Limb (tissue), 2 donors: ENCODE results near the gene ANKRD6.
"Not testable (repeated sequence)": the region's sequence is repeated elsewhere in the genome, so short reads cannot be mapped to it uniquely, and the experiment has no call there.

Experiments
- DNase-seq, 2 donors: peaks; one replicate each; pipeline ENCODE4 v3.0.0-alpha.2; 2016; ENCODE audit errors: extremely low spot score in 2 of 2

Gene ANKRD6

DNA sequence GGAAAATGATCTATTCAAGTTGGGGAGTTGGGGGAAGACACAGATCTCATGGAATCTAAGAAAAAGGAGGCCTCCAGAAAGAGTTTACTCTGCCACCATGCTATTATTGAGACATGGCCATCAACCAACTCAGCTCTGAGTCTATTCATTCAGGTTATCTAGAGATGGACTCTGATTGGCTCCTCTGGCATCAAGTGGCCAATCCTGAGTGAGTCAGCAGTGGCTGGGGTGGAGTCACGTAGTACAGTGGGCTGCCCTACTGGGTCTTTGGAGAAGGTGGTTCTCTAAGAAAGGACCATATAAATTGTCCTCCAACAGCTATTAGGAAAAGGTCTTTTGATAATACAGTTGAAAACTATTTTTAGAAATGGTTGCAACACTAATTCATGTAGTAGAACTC, 163.5 kb downstream of the ANKRD6 start:
- DNase-seq, result no peak

DNA sequence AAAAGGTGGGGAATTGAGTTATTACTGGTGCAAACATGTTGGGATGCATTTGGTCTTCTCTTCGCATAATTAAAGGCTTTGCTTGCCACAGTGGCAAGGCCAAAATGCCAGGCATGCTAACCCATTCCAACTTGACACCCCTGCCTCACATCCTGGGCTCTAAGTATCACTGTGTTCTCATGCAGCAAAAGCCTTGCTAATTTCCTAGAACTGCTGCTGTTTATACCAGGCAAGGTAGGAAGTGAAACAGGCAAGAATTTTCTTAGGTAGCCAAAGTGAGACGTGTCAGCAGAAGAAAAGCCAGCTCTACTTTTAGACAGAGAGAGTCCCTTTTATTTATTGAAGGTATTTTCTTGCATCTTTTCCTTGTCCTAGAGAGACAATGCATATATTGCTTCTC, 164.4 kb downstream of the ANKRD6 start:
- no peak for DNase-seq

DNA sequence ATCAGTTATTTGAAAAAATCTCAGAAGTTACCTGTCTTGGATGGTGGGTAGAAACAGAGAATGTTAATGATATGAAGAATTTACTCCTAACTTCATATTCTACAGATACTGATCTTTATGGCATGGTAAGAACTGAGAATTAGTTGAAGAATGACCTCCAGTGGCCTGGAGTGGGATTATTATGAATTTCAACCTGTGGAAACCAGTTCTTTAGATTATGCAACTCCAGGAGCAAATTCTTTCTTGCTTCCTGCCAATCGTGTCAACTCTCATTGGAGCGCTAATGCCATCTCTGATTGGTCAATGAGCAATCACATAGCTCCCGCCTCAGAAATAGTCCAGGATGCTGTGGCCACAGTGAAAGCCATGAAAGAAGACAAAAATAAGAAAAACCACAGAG, 165.0 kb downstream of the ANKRD6 start:
- DNase-seq, result no peak

DNA sequence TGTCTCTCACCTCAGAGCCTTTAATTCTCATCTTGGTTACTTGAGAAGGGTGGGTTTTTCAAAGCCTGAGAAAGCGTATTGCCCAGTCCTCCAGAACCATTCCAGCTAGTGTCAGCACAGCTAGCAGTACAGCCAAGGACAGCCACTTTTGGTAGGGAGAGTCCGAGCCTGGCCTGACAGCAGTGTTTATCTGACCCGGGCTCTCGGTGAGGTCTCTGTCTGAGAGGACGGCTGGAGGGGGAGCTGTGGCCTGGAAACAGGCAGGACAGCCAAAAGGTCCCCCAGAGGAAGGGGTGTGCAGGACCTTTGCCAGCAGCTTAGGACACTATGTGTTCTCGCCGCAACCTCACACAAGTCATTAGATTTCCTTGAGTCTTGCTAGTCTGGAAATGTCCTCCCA, 166.8 kb downstream of the ANKRD6 start:
- no peak for DNase-seq

DNA sequence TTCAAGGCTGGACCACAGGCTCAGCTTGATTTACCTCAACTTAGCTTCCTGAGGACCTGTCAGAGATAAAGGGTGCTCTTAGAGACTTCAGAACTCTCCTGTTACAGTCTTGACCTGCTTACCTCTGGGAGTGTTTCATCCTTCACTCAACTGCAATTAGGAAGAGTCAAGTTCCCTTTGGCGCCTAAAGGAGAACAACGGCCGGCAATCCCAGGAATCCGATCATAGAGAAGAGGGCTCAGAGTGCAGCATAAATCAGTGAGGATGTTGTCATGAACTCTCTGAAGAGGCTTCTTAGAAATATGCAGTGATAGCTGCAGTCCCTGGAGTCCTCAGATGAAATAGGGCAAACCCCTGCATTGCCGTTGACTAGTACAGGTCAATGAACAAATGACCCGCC, 169.2 kb downstream of the ANKRD6 start:
- no peak for DNase-seq

DNA sequence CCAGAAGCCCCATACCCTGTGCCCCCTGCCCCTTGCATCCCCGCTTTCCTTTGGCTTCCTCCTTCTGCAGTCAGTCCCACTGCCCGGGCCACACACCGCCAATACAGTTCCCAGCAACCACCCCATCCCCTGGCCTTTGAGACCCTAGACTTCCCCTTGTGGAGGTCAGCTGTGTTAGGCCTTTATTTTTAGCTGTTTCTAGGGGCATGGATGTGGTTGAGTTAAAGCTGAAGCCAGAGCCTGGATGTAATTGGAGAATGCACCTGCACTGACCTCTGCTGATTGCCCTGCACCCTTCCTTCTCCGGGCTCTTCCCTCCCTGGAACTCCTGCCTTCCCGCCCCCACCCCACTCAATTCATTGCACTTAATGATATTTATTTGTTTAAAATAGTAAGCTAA, 171.7 kb downstream of the ANKRD6 start:
- DNase-seq, result no peak

DNA sequence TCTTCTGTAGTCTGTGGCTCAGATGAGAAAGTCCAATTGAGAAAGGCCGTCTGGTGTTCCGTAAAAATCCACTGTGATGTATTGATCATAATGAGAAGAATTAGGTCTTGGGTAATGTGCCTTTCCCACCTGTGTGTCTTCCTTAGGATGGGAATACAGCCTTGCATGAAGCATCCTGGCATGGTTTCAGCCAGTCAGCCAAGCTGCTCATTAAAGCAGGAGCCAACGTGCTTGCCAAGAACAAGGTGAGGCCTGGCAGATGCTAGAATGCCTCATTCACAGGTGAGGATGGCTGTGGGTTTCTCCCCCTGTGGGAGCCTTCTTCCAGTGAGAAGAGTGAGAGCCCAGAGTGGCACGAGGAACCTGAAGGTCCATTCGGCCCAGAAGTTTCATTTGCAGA, 172.9 kb downstream of the ANKRD6 start:
- no peak for DNase-seq

DNA sequence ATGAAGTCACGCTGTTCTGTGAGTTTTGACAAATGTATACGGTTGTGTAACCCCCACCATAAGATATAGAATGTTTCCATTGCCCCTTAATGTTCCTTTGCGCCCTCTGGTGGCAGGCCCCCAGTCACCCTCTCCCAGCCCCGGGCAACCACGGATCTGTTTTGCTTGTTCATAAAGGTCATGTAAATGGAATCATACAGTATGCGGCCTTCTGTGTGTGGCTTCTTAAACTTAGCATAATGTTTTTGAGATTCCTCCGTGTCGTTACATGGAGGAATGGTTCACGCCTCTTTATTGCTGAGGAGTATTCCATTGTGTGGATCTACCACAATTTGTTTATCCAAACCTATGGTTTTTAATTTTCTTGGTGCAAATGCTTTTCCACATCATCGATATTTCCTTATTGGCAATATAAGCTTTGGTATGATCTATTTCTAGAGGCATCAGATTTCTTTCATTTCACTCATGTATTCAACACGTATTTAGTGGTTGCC, 177.2 kb downstream of the ANKRD6 start:
- peak in 1 of 2 donors; percentile 56 for DNase-seq

DNA sequence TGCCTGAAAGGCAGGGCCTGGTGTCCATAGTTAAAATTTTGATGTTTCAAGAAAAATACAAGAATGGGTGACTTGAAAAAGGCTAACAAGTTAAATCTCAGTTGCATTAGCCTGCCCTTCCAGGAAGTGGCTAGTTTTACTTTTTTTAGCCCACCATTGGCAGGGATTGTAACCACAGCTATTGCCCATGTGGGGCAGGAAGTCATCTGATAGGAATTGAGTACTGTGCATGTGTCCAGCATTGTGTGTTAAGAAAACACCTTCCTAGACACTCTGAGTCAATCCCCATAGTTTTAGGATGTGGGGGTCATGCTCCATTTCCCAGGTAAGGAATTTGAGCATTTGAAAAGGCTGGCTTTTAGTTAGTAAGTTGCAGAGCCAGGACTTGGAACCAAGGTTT, 178.7 kb downstream of the ANKRD6 start:
- no peak for DNase-seq

DNA sequence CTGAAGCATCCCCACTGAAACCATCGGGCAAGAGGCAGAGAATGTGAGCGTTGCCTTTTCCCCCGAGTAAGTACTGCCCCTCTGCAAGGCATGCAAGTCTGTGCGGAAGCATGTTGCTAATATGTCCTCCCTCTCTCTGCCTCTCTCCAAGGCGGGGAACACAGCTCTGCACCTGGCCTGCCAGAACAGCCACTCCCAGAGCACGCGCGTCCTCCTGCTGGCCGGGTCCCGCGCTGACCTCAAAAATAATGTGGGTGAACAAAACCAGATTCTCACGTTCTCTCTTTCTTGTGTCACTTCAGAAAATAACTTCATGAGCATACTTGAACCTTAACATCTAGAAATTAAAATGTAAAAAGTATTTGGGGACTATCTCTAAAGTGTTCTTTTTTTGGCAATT, 179.2 kb downstream of the ANKRD6 start:
- DNase-seq, result no peak

DNA sequence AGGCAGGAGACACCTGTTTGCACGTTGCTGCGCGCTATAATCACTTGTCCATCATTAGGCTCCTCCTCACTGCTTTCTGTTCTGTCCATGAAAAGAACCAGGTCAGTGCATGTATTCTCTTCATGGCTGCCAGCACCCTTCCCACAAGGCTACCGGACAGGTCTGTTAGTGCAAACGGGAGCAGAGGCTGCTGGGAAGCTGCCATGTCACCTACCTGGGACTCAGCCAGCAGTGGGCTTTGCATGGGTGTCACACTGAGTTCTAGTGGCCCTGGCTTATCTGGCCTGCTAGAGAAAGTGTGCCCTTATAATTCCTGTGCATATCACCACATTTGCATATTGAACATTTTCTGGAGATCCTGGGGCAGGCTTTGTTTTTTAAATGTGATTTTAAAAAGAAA, 180.8 kb downstream of the ANKRD6 start:
- DNase-seq, result no peak

DNA sequence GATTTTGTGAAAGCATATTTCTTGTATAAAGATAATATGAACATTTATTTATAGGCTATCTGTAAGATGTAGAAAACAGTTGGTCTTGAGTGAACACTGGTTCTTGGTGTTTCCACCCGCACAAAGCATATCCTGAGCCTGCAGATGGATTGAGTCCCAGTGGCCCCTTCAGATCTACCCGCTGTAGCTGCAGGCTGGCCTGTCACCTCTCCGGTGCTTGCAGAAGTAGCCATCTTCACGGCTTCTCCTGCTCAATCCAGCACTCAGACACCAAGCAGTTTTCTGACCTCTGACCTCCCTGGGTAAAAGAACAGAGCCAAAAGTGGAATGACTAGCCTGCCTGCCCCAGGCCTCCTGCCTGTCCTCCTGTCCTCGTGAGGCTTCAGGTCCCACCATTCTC, 182.9 kb downstream of the ANKRD6 start:
- DNase-seq, result no peak

DNA sequence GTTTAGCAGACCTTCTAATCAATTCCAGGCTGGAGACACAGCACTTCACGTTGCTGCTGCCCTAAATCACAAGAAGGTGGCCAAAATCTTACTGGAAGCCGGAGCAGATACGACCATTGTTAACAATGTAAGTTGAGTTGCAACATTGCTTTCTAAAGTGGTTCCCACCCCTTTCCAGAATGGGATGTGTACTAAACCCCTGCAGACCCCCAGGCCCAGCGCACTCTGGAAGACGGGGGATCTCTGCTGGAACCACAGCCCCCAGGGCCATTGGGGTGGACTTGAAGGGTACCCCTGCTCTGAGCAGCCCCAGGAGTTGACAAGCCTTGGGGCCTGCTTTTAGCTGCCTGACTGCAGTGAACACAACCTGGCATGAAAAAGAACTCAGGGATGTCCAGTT, 183.6 kb downstream of the ANKRD6 start:
- DNase-seq, result no peak

DNA sequence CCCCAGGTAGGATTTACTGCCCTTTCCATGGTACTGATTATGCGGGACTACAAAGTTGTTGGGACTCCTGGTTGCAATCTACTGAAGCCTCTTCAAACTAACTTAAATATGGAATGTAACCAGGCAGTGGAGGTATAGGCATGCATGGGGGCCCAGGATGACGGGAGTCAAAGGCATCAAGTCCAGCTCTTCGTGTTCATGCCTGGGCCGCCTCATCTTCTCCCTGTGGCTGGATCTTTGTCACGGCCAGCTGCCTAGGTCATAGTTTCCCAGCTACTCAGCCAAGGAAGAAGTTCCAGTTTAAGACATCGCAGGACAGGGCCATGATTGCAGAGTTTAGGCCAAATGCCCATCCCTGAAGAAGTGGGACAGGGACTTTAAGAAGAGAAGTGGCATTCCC, 185.1 kb downstream of the ANKRD6 start:
- no peak for DNase-seq

DNA sequence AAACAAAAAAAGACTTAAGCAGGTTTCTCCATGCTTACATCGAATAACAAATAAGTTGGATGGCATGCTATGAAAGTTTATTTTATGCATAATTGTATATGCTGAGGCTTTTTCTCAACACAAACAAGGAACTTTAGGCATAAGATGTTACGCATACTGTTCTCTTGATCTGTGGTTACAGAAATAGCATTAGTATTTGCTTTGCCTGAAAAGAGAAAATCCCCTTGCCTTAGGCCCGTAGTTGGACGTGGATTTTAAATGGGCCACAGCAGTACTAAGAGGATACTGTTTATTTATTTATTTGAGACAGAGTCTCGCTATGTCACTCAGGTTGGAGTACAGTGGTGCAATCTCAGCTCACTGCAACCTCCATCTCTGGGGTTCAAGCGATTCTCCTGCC, 186.6 kb downstream of the ANKRD6 start:
- no peak for DNase-seq

DNA sequence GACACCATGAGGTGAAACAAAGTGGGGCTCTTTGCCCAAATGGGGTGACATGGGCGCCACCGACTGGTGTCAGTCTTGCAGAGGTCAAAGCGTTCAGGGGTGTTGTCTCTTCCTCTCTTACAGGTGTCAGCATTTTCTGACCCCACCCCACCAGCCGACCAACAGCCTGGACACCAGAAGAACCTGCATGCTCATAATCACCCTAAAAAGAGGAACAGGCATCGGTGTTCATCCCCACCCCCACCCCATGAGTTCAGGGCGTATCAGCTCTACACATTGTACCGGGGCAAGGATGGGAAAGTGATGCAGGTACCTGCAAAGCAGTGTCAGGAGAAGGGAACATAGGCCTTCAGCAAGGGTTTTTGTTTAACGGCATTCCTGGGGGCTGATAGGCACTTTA, 190.8 kb downstream of the ANKRD6 start:
- DNase-seq, result no peak

DNA sequence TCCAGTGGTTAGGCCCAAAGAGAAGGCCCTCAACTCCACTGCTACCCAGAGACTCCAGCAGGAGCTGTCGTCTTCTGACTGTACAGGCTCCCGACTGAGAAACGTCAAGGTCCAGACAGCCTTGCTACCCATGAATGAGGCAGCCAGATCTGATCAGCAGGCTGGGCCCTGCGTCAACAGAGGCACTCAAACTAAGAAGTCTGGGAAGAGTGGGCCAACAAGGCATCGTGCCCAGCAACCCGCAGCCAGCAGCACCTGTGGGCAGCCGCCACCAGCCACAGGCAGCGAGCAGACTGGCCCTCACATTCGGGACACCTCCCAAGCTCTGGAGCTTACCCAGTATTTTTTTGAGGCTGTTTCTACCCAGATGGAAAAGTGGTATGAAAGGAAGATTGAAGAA, 197.5 kb downstream of the ANKRD6 start:
- no peak for DNase-seq

DNA sequence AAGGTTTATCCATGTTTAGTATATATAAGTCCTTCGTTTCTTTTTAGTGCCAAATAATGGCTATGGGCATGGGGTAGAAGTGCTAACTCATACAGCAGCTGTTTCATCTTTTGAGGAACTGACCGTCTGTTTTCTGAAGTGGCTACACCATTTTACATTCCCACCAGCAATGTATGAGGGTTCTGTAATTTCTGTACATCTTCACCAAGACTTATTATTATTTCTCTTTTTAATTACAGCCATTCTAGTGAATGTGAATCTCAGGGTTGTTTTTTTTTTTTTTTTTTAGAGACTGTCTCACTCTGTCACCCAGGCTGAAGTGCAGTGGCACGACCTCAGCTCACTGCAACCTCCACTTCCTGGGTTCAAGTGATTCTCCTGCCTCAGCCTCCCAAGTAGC, 203.5 kb downstream of the ANKRD6 start:
- not testable (repeated sequence) for DNase-seq

DNA sequence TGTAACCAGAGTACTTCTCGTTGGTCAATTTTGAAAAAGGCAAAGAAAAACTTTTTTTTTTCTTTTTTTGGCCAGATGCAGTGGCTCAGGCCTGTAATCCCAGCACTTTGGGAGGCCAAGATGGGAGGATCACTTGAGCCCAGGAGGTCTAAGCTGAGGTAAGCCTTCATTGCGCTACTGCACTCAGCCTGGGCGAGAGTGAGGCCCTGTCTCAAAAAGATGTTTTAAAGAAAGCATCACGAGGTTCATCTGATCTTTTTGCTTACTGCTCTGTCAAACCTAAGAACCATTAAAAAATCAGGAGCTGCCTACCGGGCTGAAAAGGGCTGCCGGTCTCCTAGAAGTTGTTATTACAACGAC, 205.0 kb downstream of the ANKRD6 start:
- DNase-seq, result no peak

DNA sequence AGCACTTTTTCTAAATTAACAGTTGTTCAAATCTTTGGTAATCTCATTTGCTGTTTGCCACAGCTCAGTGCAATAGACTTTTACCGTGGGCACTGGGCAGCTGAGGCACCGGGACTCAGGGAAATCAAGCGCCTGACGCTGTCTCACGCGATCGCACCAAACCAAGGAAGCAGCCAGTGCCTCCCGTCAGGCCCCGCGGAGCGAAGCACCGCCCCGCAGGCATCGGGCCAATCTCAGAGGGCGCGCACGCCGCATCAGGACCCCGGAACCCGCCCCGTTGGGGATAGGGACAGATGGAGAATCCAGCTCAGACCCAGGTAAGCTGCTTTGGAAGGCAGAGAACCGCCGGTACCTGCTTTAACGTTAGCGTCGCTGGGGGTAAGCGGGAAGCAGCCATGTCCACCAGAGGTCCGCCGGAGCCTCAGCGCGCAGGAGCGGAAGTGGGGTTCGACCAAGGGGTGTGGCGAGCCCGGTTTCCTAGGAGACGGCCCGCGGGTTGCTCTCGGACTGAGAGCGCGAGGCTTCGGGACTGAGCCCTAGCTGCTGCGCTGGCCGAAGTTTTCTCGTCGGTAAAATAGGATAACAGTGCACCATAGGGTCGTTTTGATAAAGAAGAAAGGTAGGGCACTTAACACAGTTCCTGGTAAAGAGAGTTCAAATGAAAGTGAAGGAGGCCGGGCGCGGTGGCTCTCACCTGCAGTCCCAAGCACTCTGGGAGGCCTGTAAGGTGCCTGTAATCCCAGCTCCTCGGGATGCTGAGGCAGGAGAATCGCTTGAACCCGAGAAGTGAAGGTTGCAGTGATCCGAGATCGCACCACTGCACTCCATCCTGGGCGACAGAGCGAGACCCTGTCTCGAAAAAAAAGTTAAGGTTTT, 205.6 kb downstream of the ANKRD6 start, which contains the start of gene LYRM2:
TSS of gene LYRM2 (minus strand) at position 428 of the 876 bp plus-strand sequence. CDS start at position 397, 31 bp downstream.
- peak; percentile 93 to 96 for DNase-seq

DNA sequence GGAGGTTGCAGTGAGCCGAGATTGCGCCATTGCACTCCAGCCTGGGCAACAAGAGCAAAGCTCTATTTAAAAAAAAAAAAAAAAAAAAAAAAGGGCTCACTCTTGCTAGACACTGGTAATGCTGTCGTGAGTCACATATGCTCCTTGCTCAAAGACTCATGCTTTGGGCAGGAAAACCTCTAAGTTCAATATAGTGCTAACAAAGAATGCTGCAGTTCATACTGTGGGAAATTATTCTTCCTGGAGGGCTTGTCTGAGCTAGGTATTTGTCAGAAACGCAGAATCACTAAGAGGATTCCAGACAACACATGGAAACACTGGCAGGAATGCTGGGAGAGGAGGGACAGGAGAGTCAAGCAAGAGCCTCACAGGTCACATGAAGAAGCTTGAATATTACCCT, 207.9 kb downstream of the ANKRD6 start:
- DNase-seq, result no peak

DNA sequence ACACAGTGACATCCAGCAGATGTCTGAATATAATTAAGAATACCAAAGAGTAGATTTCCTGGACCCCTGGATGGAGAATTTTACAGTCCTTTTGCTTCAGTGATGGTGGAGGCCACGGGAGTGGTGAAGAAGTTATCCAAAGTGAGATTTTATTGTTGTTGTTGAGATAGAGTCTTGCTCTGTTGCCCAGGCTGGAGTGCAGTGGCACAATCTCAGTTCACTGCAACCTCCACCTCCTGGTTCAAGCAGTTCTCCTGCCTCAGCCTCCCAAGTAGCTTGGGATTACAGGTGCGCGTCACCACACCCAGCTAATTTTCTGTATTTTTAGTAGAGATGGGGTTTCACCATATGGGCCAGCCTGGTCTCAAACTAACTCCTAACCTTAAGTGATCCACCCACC, 208.6 kb downstream of the ANKRD6 start:
- not testable (repeated sequence) for DNase-seq

DNA sequence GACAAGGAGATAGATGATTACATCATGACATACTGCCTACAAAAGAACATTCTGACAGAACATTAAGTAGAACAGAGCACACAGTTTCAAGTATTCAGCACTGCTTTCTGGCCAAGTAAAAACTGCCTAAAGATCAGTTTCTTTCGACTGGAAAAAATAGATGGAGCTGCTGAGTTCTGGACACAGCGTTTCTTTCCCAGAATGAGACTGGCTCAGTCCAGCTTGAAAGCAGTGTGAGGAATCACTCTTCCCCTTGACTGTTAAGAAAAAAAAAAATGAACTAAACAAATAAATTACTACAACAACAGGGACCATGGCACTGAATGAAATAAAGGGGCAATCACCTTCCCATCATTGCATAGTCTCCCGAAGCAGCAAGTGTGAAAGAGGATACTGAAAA, 210.0 kb downstream of the ANKRD6 start:
- DNase-seq, result no peak
